Body of pancreas (tissue), 4 donors: Measurements from ENCODE around the gene JPH2.

ENCODE experiments used
- CTCF ChIP-seq, 7 experiments: fragments of 450-650 bp in 4 of 7; fragments of 200-600 bp in 3 of 7; sonication (generic) in 3 of 7; IDR thresholded peaks; one replicate each; pipeline ENCODE4 v1.5.1; 2016 to 2019; ENCODE audit warnings: antibody characterized with exemption in 7 of 7
- POLR2A ChIP-seq, 3 donors: fragments of 450-650 bp; IDR thresholded peaks; one replicate each; pipeline ENCODE4 v1.6.1; 2016; ENCODE audit warnings: antibody characterized with exemption in 3 of 3, mild to moderate bottlenecking in 2 of 3

GRCh38 chr20:44204832-44205215, 17.8 kb upstream of the JPH2 start:
- no peak for TF ChIP-seq CTCF (IDR thresholded peaks at IDR 0.05)
- TF ChIP-seq POLR2A (IDR thresholded peaks at IDR 0.05): no peak
